KMS-11 (cell line): ENCODE data around the gene RBFOX2.
"Not testable (repeated sequence)": the region's sequence is repeated elsewhere in the genome, so short reads cannot be mapped to it uniquely, and the experiment has no call there.

Source experiments
- H2AFZ ChIP-seq: fragments of 200-600 bp; sonication (generic); 2 replicates; pipeline ENCODE4 v1.6.1; 2016; ENCODE audit warnings: antibody characterized with exemption, mixed run types, low read depth
- H3K27ac ChIP-seq: fragments of 200-600 bp; sonication (generic); 2 replicates; pipeline ENCODE4 v1.6.1; 2016; ENCODE audit warnings: mild to moderate bottlenecking, mixed run types
- H3K27me3 ChIP-seq: fragments of 200-600 bp; sonication (generic); 2 replicates; pipeline ENCODE4 v1.6.1; 2017; ENCODE audit warnings: mild to moderate bottlenecking, low read depth, mixed run types, moderate library complexity; ENCODE audit not compliant: insufficient read depth
- H3K36me3 ChIP-seq: fragments of 200-600 bp; sonication (generic); 2 replicates; pipeline ENCODE4 v1.6.1; 2017; ENCODE audit warnings: mild to moderate bottlenecking, mixed run types; ENCODE audit not compliant: insufficient read depth
- H3K4me1 ChIP-seq: fragments of 200-600 bp; sonication (generic); 2 replicates; pipeline ENCODE4 v1.6.1; 2016; ENCODE audit warnings: mild to moderate bottlenecking, low read depth, mixed run types; ENCODE audit not compliant: poor library complexity, severe bottlenecking
- H3K4me2 ChIP-seq: fragments of 200-600 bp; sonication (generic); 2 replicates; pipeline ENCODE4 v1.7.0; 2016; ENCODE audit warnings: mild to moderate bottlenecking, mixed run types
- H3K4me3 ChIP-seq: fragments of 200-600 bp; sonication (generic); IDR thresholded peaks from 2 replicates; pipeline ENCODE4 v1.6.1; 2017; ENCODE audit warnings: low read depth, low read length, mixed read lengths; ENCODE audit not compliant: insufficient read depth
- H3K79me2 ChIP-seq: fragments of 200-600 bp; sonication (generic); 2 replicates; pipeline ENCODE4 v1.6.1; 2016; ENCODE audit warnings: low read depth, mixed run types; ENCODE audit not compliant: insufficient read depth
- H3K9ac ChIP-seq: fragments of 200-600 bp; sonication (generic); 2 replicates; pipeline ENCODE4 v1.6.1; 2016; ENCODE audit warnings: mild to moderate bottlenecking, mixed run types
- H4K20me1 ChIP-seq: fragments of 200-600 bp; sonication (generic); 2 replicates; pipeline ENCODE4 v1.6.1; 2016; ENCODE audit warnings: mild to moderate bottlenecking, mixed run types; ENCODE audit not compliant: insufficient read depth
- TF ChIP-seq, protein P1 (sequence below): fragments of 200-600 bp; sonication (generic); conservative IDR thresholded peaks from 2 replicates; pipeline ENCODE4 v1.6.1; 2017; ENCODE audit warnings: low read depth, mild to moderate bottlenecking, antibody characterized with exemption, low read length, moderate library complexity, mixed read lengths

RBFOX2 gene

DNA sequence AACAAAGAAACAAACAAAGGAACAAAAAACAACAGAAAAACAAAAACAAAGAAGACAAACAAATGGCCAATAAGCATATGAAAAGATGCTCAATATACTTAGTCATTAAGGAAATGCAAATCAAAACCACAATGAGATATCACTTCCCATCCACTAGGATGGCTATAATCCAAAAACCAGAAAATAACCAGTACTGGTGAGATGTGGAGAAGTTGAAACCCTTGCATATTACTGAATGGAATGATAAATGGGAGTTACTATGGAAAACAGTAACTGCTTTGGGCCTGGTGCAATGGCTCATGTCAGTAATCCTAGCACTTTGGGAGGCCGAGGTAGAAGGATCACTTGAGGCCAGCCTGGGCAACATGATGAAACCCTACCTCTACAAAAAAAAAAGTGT is 44.9 kb upstream of the RBFOX2 start:
- Histone ChIP-seq H3K4me1 (no peaks in the 10 kb centered on the region), H3K27ac (no peak overlapping the region), H3K4me2 (no peak overlapping the region), H3K79me2 (no peaks in the 10 kb centered on the region), H4K20me1 (no peaks in the 10 kb centered on the region), H3K36me3 (no peaks in the 10 kb centered on the region), H2AFZ (no peak overlapping the region), H3K9ac (no peak overlapping the region), H3K4me3 (no peak overlapping the region), H3K27me3 (no peaks in the 10 kb centered on the region)
- TF ChIP-seq, protein P1, sequence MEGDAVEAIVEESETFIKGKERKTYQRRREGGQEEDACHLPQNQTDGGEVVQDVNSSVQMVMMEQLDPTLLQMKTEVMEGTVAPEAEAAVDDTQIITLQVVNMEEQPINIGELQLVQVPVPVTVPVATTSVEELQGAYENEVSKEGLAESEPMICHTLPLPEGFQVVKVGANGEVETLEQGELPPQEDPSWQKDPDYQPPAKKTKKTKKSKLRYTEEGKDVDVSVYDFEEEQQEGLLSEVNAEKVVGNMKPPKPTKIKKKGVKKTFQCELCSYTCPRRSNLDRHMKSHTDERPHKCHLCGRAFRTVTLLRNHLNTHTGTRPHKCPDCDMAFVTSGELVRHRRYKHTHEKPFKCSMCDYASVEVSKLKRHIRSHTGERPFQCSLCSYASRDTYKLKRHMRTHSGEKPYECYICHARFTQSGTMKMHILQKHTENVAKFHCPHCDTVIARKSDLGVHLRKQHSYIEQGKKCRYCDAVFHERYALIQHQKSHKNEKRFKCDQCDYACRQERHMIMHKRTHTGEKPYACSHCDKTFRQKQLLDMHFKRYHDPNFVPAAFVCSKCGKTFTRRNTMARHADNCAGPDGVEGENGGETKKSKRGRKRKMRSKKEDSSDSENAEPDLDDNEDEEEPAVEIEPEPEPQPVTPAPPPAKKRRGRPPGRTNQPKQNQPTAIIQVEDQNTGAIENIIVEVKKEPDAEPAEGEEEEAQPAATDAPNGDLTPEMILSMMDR = no peak

DNA sequence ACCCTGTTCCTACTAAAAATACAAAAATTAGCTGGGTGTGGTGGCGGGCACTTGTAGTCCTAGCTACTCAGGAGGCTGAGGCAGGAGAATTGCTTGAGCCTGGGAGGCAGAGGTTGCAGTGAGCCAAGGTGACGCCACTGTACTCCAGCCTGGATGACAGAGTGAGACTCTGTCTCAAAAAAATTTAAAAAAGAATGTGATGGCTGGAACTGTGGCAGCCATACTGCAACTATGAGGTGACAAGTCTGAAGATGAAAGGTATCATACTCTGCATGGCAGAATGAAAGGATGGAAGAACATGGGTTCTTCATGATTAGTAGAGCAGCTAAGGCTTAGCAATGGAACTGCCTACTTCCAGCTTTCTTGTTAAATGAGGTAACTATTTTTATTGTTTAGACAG is 42.0 kb upstream of the RBFOX2 start:
- H4K20me1 ChIP-seq, H3K4me2 ChIP-seq, H3K4me1 ChIP-seq, H3K27me3 ChIP-seq, H3K36me3 ChIP-seq, H3K79me2 ChIP-seq, H3K4me3 ChIP-seq, H2AFZ ChIP-seq, H3K9ac ChIP-seq, H3K27ac ChIP-seq: not testable (repeated sequence)

DNA sequence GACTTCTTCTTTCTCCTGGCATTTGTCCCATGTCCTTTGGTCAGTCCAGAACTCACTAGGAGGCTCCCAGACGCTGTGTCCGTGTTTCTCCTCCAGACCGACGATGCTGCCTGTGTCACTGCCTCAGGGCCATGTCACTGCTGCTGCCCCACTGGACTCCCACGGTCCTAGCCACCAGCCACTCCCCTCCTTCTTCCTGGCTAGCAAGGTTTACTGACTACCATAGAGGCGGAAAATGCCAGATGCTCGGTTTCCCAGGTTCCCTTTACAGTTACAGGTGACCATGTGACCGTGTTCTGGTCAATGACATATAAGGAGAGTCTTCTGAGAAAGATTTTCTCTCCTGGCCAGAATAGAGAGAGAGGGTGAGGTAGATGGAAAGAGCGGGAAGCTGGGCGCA is 40.7 kb upstream of the RBFOX2 start:
- Histone ChIP-seq H3K9ac (no peak overlapping the region), H4K20me1 (no peaks in the 10 kb centered on the region), H3K27me3 (no peaks in the 10 kb centered on the region), H3K36me3 (no peaks in the 10 kb centered on the region), H3K4me1 (no peaks in the 10 kb centered on the region), H3K4me3 (no peak overlapping the region), H3K4me2 (no peak overlapping the region), H3K27ac (no peak overlapping the region), H2AFZ (no peak overlapping the region), H3K79me2 (no peaks in the 10 kb centered on the region)
- TF ChIP-seq, protein P1 = no peak

DNA sequence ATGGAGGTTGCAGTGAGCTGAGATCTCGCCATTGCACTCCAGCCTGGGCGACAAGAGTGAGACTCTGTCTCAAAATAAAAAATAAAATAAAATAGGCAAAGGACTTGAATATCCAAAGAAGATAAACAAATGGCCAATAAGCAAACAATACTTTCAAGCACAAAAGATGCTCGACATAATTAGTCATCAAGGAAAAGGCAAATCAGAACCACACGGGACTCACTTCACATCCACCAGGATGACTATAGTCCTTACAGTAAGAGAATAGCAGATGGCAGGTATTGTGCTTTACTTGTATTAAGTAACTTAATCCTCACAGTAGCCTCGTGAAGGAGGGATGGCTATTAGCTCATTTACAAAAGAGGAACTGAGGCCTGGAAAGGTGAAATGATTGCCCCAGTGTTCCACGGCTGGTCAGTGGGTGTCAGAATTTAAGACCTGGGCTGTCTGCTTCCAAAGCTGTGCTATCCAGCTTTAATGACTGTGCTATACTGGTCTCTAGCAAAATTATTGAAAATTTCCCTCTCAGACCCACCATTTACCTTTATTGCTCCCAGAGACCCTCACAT is 40.2 kb upstream of the RBFOX2 start:
- no peaks in the 10 kb centered on the region for H4K20me1 ChIP-seq
- no peaks in the 10 kb centered on the region for H3K27me3 ChIP-seq
- H2AFZ ChIP-seq = no peak overlapping the region
- no peaks in the 10 kb centered on the region for H3K4me1 ChIP-seq
- H3K4me2 ChIP-seq = no peak overlapping the region
- H3K36me3 ChIP-seq = no peaks in the 10 kb centered on the region
- no peak overlapping the region for H3K9ac ChIP-seq
- no peak overlapping the region for H3K27ac ChIP-seq
- no peaks in the 10 kb centered on the region for H3K79me2 ChIP-seq
- TF ChIP-seq, protein P1 = no peak
- no peak overlapping the region for H3K4me3 ChIP-seq

DNA sequence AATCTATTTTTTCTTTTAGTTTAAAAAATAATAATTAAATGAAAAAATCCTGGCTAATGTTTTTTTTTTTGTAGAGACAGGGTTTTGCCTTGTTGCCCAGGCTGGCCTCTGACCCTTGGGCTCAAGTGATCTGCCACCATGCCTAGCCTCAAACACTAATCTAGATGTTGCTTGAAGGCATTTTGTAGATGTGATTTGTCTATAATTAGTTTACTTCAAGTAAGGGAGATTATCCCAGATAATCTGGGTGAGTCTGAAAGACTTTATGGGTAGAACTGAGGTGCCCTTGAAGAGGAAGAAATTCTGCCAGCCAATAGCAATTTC is 38.6 kb upstream of the RBFOX2 start:
- Histone ChIP-seq H3K27ac (no peak overlapping the region), H3K4me1 (no peaks in the 10 kb centered on the region), H3K36me3 (no peaks in the 10 kb centered on the region), H3K27me3 (no peaks in the 10 kb centered on the region), H4K20me1 (no peaks in the 10 kb centered on the region), H2AFZ (peak overlapping the region; percentile 92), H3K4me3 (no peak overlapping the region), H3K79me2 (no peaks in the 10 kb centered on the region), H3K4me2 (no peak overlapping the region), H3K9ac (no peak overlapping the region)
- TF ChIP-seq, protein P1 = no peak
